Astrocyte (in vitro differentiated cells and primary cell): ENCODE measurements around the gene ZNF385B.

Source experiments
- EZH2 ChIP-seq: IDR thresholded peaks from 2 replicates; pipeline ENCODE4 v1.6.1; 2012; ENCODE audit warnings: mild to moderate bottlenecking, low read length, inconsistent platforms; ENCODE audit not compliant: insufficient read depth
- TF ChIP-seq, protein P1 (sequence below): IDR thresholded peaks from 2 replicates; pipeline ENCODE4 v1.5.1; 2011; ENCODE audit warnings: low read depth, mild to moderate bottlenecking, inconsistent platforms, low read length, moderate library complexity; ENCODE audit not compliant: insufficient read depth

DNA sequence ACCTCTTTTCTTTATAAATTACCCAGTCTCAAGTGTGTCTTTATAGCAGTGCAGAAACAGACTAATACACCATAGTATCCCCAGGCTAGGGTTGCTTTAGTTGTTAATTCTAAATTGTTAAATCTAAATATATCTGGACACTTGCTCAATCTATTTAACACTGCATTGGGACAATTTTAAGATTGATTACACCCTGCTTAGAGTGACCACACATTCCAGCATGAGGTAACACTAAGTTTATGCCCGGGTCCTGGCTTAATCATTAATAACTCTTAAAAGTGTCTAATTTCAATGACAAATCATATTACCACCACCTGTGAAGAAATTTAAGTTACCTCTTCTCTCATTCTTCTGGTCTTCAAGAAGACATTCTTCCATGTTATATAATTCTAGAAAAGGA, 131.4 kb downstream of the ZNF385B start:
- TF ChIP-seq EZH2, result no peak
- TF ChIP-seq, protein P1, sequence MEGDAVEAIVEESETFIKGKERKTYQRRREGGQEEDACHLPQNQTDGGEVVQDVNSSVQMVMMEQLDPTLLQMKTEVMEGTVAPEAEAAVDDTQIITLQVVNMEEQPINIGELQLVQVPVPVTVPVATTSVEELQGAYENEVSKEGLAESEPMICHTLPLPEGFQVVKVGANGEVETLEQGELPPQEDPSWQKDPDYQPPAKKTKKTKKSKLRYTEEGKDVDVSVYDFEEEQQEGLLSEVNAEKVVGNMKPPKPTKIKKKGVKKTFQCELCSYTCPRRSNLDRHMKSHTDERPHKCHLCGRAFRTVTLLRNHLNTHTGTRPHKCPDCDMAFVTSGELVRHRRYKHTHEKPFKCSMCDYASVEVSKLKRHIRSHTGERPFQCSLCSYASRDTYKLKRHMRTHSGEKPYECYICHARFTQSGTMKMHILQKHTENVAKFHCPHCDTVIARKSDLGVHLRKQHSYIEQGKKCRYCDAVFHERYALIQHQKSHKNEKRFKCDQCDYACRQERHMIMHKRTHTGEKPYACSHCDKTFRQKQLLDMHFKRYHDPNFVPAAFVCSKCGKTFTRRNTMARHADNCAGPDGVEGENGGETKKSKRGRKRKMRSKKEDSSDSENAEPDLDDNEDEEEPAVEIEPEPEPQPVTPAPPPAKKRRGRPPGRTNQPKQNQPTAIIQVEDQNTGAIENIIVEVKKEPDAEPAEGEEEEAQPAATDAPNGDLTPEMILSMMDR, result no peak
